CMK (cell line): Measurements from ENCODE around the gene CACNA2D1.

Source experiments
- DNase-seq: peaks from one replicate; pipeline ENCODE4 v3.0.0-alpha.2; 2010; ENCODE audit warnings: low read depth

The CACNA2D1 gene

GRCh38 chr7:82226191-82226590 is 217.4 kb downstream of the CACNA2D1 start:
- no peak for DNase-seq

GRCh38 chr7:82224529-82224928 is 219.0 kb downstream of the CACNA2D1 start:
- no peak for DNase-seq

- no peak for DNase-seq
Measured at GRCh38 chr7:82223580-82223979, 220.0 kb downstream of the CACNA2D1 start.

GRCh38 chr7:82221152-82221674 is 222.4 kb downstream of the CACNA2D1 start:
- no peak for DNase-seq

GRCh38 chr7:82212466-82212865 is 231.1 kb downstream of the CACNA2D1 start:
- no peak for DNase-seq

GRCh38 chr7:82211333-82211732 is 232.2 kb downstream of the CACNA2D1 start:
- DNase-seq: no peak

GRCh38 chr7:82210416-82211184 is 233.0 kb downstream of the CACNA2D1 start:
- no peak for DNase-seq

- DNase-seq: no peak
Measured at GRCh38 chr7:82209179-82209747, 234.3 kb downstream of the CACNA2D1 start.

GRCh38 chr7:82204694-82205093 is 238.9 kb downstream of the CACNA2D1 start:
- no peak for DNase-seq

- DNase-seq: no peak
Measured at GRCh38 chr7:82202965-82203364, 240.6 kb downstream of the CACNA2D1 start.

GRCh38 chr7:82202107-82202506 is 241.5 kb downstream of the CACNA2D1 start:
- no peak for DNase-seq

- DNase-seq: no peak
Measured at GRCh38 chr7:82200601-82201000, 243.0 kb downstream of the CACNA2D1 start.

- no peak for DNase-seq
Measured at GRCh38 chr7:82194016-82194643, 249.4 kb downstream of the CACNA2D1 start.

GRCh38 chr7:82188636-82189035 is 254.9 kb downstream of the CACNA2D1 start:
- DNase-seq: no peak

GRCh38 chr7:82185443-82185842 is 258.1 kb downstream of the CACNA2D1 start:
- DNase-seq: no peak

- no peak for DNase-seq
Measured at GRCh38 chr7:82183634-82184033, 259.9 kb downstream of the CACNA2D1 start.

GRCh38 chr7:82179311-82179710 is 264.3 kb downstream of the CACNA2D1 start:
- no peak for DNase-seq

GRCh38 chr7:82175319-82175718 is 268.3 kb downstream of the CACNA2D1 start:
- no peak for DNase-seq

GRCh38 chr7:82173400-82174021 is 270.1 kb downstream of the CACNA2D1 start:
- no peak for DNase-seq

GRCh38 chr7:82172881-82173280 is 270.7 kb downstream of the CACNA2D1 start:
- DNase-seq: no peak

- DNase-seq: no peak
Measured at GRCh38 chr7:82172017-82172416, 271.6 kb downstream of the CACNA2D1 start.

- no peak for DNase-seq
Measured at GRCh38 chr7:82167558-82168314, 275.8 kb downstream of the CACNA2D1 start.
